K562 (cell line): Measurements from ENCODE around the gene CNRIP1. TPM values are rescaled to one million over a fixed set of nuclear protein-coding genes. Genes with fewer than 3 reads are reported as not detected.

Source experiments
- ATAC-seq: fragments of 200-7000 bp; cut with Tn5 transposase; 3 replicates; pipeline ENCODE4 v1.9.1; 2020; ENCODE audit warnings: moderate library complexity
- BruUV-seq: library from RNA; stranded (reverse); fragments of 400-500 nt; replicated peaks from 2 replicates; lab custom pipeline; 2021; lab: Mats Ljungman, UMichigan
- CTCF ChIA-PET: fragments of 300-600 bp; formaldehyde crosslinking; extraction: SDS; loops from one replicate; lab custom pipeline; 2021; ENCODE audit warnings: low intra/inter-chr PET ratio; lab: Yijun Ruan, JAX
- POLR2A ChIA-PET: fragments of 300-600, 350-650 bp; sonication (Branson Sonifier 250); formaldehyde crosslinking; extraction: SDS; loops from one replicate; lab custom pipeline; 2021; ENCODE audit warnings: antibody characterized with exemption, inconsistent platforms; lab: Yijun Ruan, JAX
- DNase-seq, 4 experiments: peaks; one replicate each; pipeline versions ENCODE4 v3.0.0 to v3.0.0-alpha.2; 2011 to 2018; ENCODE audit warnings: low spot score in 3 of 4, mixed read lengths in 3 of 4; ENCODE audit errors: extremely low read depth in 1 of 4
- FAIRE-seq: peaks from 2 replicates; lab custom pipeline; 2011; peaks lifted over from hg19 to GRCh38; lab: Jason Lieb, UNC
- H2AFZ ChIP-seq: 2 replicates; pipeline ENCODE4 v1.6.0; 2011; ENCODE audit warnings: low read depth, low read length, control low read depth, inconsistent platforms
- H3K27ac ChIP-seq: fragments of 200-600 bp; 3 replicates; pipeline ENCODE4 v1.8.0; 2011; ENCODE audit warnings: low read depth, mild to moderate bottlenecking, control low read depth, inconsistent platforms, low read length, moderate library complexity, mixed read lengths; ENCODE audit errors: extremely low read depth
- H3K27me3 ChIP-seq, 2 experiments: fragments of 300-600 bp in 1 of 2; 2 replicates in 1 of 2; 3 replicates in 1 of 2; pipeline versions ENCODE4 v1.6.0 to v1.8.0; 2011; ENCODE audit warnings: inconsistent platforms in 2 of 2, low read length in 2 of 2, mild to moderate bottlenecking in 1 of 2, mixed read lengths in 1 of 2, moderate library complexity in 1 of 2; ENCODE audit not compliant: control insufficient read depth in 2 of 2, insufficient read depth in 2 of 2
- H3K36me3 ChIP-seq: fragments of 300-600 bp; 3 replicates; pipeline ENCODE4 v1.8.0; 2011; ENCODE audit warnings: mild to moderate bottlenecking, low read length, inconsistent platforms; ENCODE audit not compliant: control insufficient read depth, insufficient read depth
- H3K4me1 ChIP-seq, 2 experiments: fragments of 200-600 bp in 1 of 2; replicated peaks in 1 of 2; 2 replicates in 1 of 2; 3 replicates in 1 of 2; pipeline versions ENCODE4 v1.5.1 to v1.8.0; 2011; ENCODE audit warnings: inconsistent platforms in 2 of 2, low read length in 2 of 2, mild to moderate bottlenecking in 1 of 2, mixed read lengths in 1 of 2, moderate library complexity in 1 of 2; ENCODE audit not compliant: control insufficient read depth in 2 of 2, insufficient read depth in 2 of 2
- H3K4me2 ChIP-seq: 2 replicates; pipeline ENCODE4 v1.6.1; 2011; ENCODE audit warnings: low read length, control low read depth, inconsistent platforms, mixed read lengths; ENCODE audit not compliant: insufficient read depth
- H3K4me3 ChIP-seq: fragments of 200-600 bp; sonication (generic), shearing (Covaris generic); 2 replicates; pipeline ENCODE4 v1.5.1; 2016; ENCODE audit warnings: control low read depth, inconsistent platforms
- H3K79me2 ChIP-seq: fragments of 200-600 bp; 3 replicates; pipeline ENCODE4 v1.8.0; 2011; ENCODE audit warnings: low read length, inconsistent platforms; ENCODE audit not compliant: control insufficient read depth, insufficient read depth
- H3K9ac ChIP-seq, 2 experiments: 2 replicates each; pipeline versions ENCODE4 v1.6.0 to v1.6.1; 2011; ENCODE audit warnings: low read depth in 2 of 2, low read length in 2 of 2, control low read depth in 1 of 2, inconsistent platforms in 1 of 2, mild to moderate bottlenecking in 1 of 2, mixed read lengths in 1 of 2; ENCODE audit not compliant: insufficient read depth in 1 of 2
- H3K9me1 ChIP-seq: one replicate; pipeline ENCODE4 v1.6.0; 2011; ENCODE audit warnings: inconsistent platforms, mild to moderate bottlenecking, low read length, moderate library complexity; ENCODE audit not compliant: control insufficient read depth, insufficient read depth
- H3K9me3 ChIP-seq: replicated peaks from 2 replicates; pipeline ENCODE4 v1.5.1; 2011; ENCODE audit warnings: low read depth, low read length, inconsistent platforms; ENCODE audit not compliant: control insufficient read depth, insufficient read depth
- H4K20me1 ChIP-seq: replicated peaks from 2 replicates; pipeline ENCODE4 v1.6.1; 2011; ENCODE audit warnings: low read length, inconsistent platforms, mixed read lengths; ENCODE audit not compliant: control insufficient read depth, insufficient read depth
- E2F3 ChIP-seq: fragments of 250-450 bp; sonication (Bioruptor Pico); IDR thresholded peaks from 2 replicates; pipeline ENCODE4 v1.4.0; 2020; ENCODE audit warnings: mild to moderate bottlenecking
- FUS ChIP-seq: fragments of 200-400 bp; formaldehyde crosslinking; optimal IDR thresholded peaks from 2 replicates; pipeline ENCODE3; 2017; ENCODE audit warnings: low read depth, low read length
- KLF6 ChIP-seq: fragments of 250-450 bp; sonication (Bioruptor Pico); IDR thresholded peaks from 2 replicates; pipeline ENCODE4 v1.4.0; 2020; ENCODE audit warnings: mild to moderate bottlenecking, moderate library complexity, borderline replicate concordance
- PHF21A ChIP-seq: fragments of 450-650 bp; IDR thresholded peaks from 2 replicates; pipeline ENCODE4 v1.6.1; 2017; ENCODE audit warnings: low read depth, borderline replicate concordance
- SMAD3 ChIP-seq: fragments of 450-650 bp; formaldehyde crosslinking; conservative IDR thresholded peaks from 2 replicates; pipeline ENCODE4 v1.4.0; 2020; ENCODE audit warnings: mild to moderate bottlenecking
- SMARCC2 ChIP-seq: fragments of 450-650 bp; IDR thresholded peaks from 2 replicates; pipeline ENCODE4 v1.6.1; 2017; ENCODE audit warnings: antibody characterized with exemption, moderate library complexity, mild to moderate bottlenecking, low read depth
- STAT5B ChIP-seq: fragments of 250-450 bp; sonication (Bioruptor Pico); IDR thresholded peaks from 2 replicates; pipeline ENCODE4 v1.8.0; 2021; ENCODE audit warnings: mild to moderate bottlenecking, inconsistent platforms
- TRIM28 ChIP-seq: fragments of 450-650 bp; IDR thresholded peaks from 2 replicates; pipeline ENCODE4 v1.6.1; 2017
- XRCC3 ChIP-seq: fragments of 450-650 bp; IDR thresholded peaks from 2 replicates; pipeline ENCODE4 v1.6.1; 2017; ENCODE audit warnings: mild to moderate bottlenecking, moderate library complexity
- ZBTB17 ChIP-seq: fragments of 450-650 bp; formaldehyde crosslinking; IDR thresholded peaks from 2 replicates; pipeline ENCODE4 v1.4.0; 2020; ENCODE audit warnings: mild to moderate bottlenecking
- ZNF24 ChIP-seq: fragments of 450-650 bp; IDR thresholded peaks from 2 replicates; pipeline ENCODE4 v1.6.1; 2016
- ZNF324 ChIP-seq: fragments of 250-450 bp; sonication (Bioruptor Pico); IDR thresholded peaks from 2 replicates; pipeline ENCODE4 v1.4.0; 2020; ENCODE audit warnings: mild to moderate bottlenecking
- ZNF354B ChIP-seq: fragments of 250-450 bp; sonication (Bioruptor Pico); IDR thresholded peaks from 2 replicates; pipeline ENCODE4 v1.4.0; 2020
- WGBS: fragments of 100-300 bp; shearing (Covaris generic); methylation state at CpG from one replicate; pipeline ENCODE4 v1.1.6; 2016; ENCODE audit warnings: low coverage, mixed read lengths; ENCODE audit not compliant: insufficient coverage; ENCODE audit errors: missing lambda C conversion rate; 5-methylcytosine and 5-hydroxymethylcytosine counted together
- in situ Hi-C: fragments of 300-500 bp; cut with MboI; formaldehyde crosslinking; loops from 4 replicates; pipeline ENCODE4 v1.15.0; 2018; ENCODE audit warnings: inconsistent platforms, mixed read lengths
- intact Hi-C: fragments of 100-400 bp; cut with micrococcal nuclease; formaldehyde crosslinking; loops from 2 replicates; pipeline ENCODE4 v1.14.2; 2022
- polyA plus RNA-seq, 8 experiments: library from polyadenylated mRNA; depleted of rRNA in 4 of 8; stranded (reverse) in 5 of 8; unstranded in 3 of 8; fragments of >200 nt; fragmentation: Nextera tagmentation in 2 of 8; fragmentation: Illumina TruSeq in 1 of 8; extraction: Ambion mirVana in 2 of 8; extraction: Trizol in 1 of 8; gene quantifications; 2 replicates each; pipeline versions ENCODE4 v1.2.1 to v1.2.3, GENCODE V29; 2011 to 2014; ENCODE audit warnings: inconsistent platforms in 1 of 8, missing spikeins in 1 of 8
- total RNA-seq, 7 experiments: library from RNA; depleted of rRNA in 6 of 7; stranded (reverse); fragments of >200 nt in 6 of 7; fragmentation: Illumina TruSeq in 2 of 7; extraction: Trizol in 2 of 7; gene quantifications; 2 replicates each; pipeline versions ENCODE4 v1.2.1 to v1.2.3, GENCODE V29; 2011 to 2021; ENCODE audit warnings: low replicate concordance in 1 of 7
- TF ChIP-seq, protein P1 (sequence below): fragments of 450-650 bp; IDR thresholded peaks from 2 replicates; pipeline ENCODE4 v1.6.1; 2017; ENCODE audit warnings: antibody characterized with exemption, mild to moderate bottlenecking

Gene CNRIP1
- total and polyA plus RNA-seq, 9 of the 15 experiments (the other 6 are each of a cell fraction or from before 2014, with no cell fraction given) = 0.59 to 2.1 (median 1.5) TPM

DNA sequence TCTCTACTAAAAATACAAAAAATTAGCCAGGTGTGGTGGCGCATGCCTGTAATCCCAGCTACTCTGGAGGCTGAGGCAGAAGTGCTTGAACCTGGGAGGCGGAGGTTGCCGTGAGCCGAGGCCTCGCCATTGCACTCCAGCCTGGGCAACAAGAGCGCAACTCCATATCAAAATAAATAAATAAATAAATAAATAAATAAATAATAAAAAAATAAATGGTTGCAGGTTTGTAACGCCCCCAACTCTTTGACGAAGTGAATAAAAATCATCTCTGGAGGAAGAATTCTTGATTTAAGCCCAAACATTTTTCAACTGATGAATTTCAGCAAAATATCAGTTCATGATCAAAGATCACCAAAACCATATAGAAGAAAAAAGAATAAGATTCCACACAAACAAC is 13.3 kb upstream of the CNRIP1 start:
- no TSS peak for BruUV-seq
- 73% methylated on average over 8 of the region's 8 CpGs for WGBS
- H3K27me3 ChIP-seq = no peaks in the 10 kb centered on the region
- no peaks in the 10 kb centered on the region for H4K20me1 ChIP-seq
- H3K36me3 ChIP-seq = no peaks in the 10 kb centered on the region
- H3K4me1 ChIP-seq = peaks cover 0 to 4% of the 10 kb centered on the region in 2 experiments; a peak in 1 of 5 replicates
- in situ Hi-C loops = no loop called here
- FAIRE-seq (no peak), DNase-seq (no peak)
- H3K9me1 ChIP-seq = no peaks in the 10 kb centered on the region
- H2AFZ ChIP-seq = no peak overlapping the region
- TF ChIP-seq ZNF324 (CRISPR knock-in tag) (no peak), XRCC3 (no peak), STAT5B (CRISPR knock-in tag) (no peak), ZNF24 (no peak), KLF6 (CRISPR knock-in tag) (no peak), FUS (no peak), ZBTB17 (CRISPR knock-in tag) (no peak), E2F3 (CRISPR knock-in tag) (no peak), SMAD3 (CRISPR knock-in tag) (no peak), PHF21A (no peak), TRIM28 (no peak), ZNF354B (CRISPR knock-in tag) (no peak), SMARCC2 (no peak)
- TF ChIP-seq, protein P1, sequence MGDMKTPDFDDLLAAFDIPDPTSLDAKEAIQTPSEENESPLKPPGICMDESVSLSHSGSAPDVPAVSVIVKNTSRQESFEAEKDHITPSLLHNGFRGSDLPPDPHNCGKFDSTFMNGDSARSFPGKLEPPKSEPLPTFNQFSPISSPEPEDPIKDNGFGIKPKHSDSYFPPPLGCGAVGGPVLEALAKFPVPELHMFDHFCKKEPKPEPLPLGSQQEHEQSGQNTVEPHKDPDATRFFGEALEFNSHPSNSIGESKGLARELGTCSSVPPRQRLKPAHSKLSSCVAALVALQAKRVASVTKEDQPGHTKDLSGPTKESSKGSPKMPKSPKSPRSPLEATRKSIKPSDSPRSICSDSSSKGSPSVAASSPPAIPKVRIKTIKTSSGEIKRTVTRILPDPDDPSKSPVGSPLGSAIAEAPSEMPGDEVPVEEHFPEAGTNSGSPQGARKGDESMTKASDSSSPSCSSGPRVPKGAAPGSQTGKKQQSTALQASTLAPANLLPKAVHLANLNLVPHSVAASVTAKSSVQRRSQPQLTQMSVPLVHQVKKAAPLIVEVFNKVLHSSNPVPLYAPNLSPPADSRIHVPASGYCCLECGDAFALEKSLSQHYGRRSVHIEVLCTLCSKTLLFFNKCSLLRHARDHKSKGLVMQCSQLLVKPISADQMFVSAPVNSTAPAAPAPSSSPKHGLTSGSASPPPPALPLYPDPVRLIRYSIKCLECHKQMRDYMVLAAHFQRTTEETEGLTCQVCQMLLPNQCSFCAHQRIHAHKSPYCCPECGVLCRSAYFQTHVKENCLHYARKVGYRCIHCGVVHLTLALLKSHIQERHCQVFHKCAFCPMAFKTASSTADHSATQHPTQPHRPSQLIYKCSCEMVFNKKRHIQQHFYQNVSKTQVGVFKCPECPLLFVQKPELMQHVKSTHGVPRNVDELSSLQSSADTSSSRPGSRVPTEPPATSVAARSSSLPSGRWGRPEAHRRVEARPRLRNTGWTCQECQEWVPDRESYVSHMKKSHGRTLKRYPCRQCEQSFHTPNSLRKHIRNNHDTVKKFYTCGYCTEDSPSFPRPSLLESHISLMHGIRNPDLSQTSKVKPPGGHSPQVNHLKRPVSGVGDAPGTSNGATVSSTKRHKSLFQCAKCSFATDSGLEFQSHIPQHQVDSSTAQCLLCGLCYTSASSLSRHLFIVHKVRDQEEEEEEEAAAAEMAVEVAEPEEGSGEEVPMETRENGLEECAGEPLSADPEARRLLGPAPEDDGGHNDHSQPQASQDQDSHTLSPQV = no peak
- TF ChIP-seq, all 486 proteins: peak for 0
- ChIA-PET POLR2A (no interaction called here), CTCF (no interaction called here)
- Histone ChIP-seq H3K79me2 (no peaks in the 10 kb centered on the region), H3K9ac (no peak overlapping the region), H3K27ac (no peak overlapping the region), H3K4me2 (no peak overlapping the region), H3K4me3 (no peak overlapping the region), H3K9me3 (no peaks in the 10 kb centered on the region)
- intact Hi-C loops = no loop called here
- ATAC-seq = no peak
